Measurements from ENCODE around the gene ZBTB8B.

ZBTB8B gene

DNA sequence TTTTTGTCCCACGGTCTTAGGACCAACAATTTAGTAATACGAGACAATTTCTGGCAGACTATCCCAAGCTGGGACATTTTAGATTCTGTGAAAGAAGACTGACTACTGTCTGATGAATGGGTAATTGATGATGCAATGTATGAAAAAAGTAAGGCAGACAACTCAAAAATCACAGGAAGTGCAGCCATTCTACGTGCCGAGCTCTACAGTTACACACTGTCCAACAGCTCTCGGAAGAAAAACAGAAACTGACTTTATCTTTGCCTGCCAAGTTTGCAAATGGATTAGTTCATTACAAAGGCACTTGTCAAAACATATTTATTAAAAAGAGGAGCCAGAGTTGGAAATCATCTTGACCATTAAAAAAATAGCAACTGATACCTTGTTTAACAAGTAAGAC is 31.3 kb downstream of the ZBTB8B start:
- TF ChIP-seq, protein P1, sequence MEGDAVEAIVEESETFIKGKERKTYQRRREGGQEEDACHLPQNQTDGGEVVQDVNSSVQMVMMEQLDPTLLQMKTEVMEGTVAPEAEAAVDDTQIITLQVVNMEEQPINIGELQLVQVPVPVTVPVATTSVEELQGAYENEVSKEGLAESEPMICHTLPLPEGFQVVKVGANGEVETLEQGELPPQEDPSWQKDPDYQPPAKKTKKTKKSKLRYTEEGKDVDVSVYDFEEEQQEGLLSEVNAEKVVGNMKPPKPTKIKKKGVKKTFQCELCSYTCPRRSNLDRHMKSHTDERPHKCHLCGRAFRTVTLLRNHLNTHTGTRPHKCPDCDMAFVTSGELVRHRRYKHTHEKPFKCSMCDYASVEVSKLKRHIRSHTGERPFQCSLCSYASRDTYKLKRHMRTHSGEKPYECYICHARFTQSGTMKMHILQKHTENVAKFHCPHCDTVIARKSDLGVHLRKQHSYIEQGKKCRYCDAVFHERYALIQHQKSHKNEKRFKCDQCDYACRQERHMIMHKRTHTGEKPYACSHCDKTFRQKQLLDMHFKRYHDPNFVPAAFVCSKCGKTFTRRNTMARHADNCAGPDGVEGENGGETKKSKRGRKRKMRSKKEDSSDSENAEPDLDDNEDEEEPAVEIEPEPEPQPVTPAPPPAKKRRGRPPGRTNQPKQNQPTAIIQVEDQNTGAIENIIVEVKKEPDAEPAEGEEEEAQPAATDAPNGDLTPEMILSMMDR (IDR thresholded peaks at IDR 0.05; ENCODE audit: control insufficient read depth, extremely low read depth, insufficient read depth): no peak
- DNase-seq (ENCODE audit: low read depth): peak; percentile 46
- H3K4me3 ChIP-seq (ENCODE audit: low read depth, low read length): peak overlapping the region; percentile 11; the same call in 1 of the 2 replicates

DNA sequence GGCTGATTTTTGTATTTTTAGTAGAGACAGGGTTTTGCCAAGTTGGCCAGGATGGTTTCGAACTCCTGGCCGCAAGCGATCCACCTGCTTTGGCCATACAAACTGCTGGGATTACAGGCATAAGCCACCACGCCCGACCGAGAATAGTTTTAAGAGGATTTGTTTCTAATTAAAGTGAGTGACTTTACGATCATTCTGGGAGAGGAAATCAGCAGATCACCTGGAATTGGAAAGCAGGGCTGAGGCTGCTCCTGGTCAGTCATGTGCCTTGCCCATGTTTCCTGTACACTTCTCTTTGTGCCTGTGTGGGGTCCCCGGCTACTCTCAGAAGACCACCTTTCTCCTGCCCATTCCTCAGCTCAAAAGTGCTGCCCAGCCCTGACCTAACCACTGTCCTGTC is 33.9 kb downstream of the ZBTB8B start:
- H3K4me3 ChIP-seq (ENCODE audit: low read depth, low read length): no peak overlapping the region
- TF ChIP-seq, protein P1 (IDR thresholded peaks at IDR 0.05; ENCODE audit: control insufficient read depth, extremely low read depth, insufficient read depth): no peak
- DNase-seq (ENCODE audit: low read depth): no peak

DNA sequence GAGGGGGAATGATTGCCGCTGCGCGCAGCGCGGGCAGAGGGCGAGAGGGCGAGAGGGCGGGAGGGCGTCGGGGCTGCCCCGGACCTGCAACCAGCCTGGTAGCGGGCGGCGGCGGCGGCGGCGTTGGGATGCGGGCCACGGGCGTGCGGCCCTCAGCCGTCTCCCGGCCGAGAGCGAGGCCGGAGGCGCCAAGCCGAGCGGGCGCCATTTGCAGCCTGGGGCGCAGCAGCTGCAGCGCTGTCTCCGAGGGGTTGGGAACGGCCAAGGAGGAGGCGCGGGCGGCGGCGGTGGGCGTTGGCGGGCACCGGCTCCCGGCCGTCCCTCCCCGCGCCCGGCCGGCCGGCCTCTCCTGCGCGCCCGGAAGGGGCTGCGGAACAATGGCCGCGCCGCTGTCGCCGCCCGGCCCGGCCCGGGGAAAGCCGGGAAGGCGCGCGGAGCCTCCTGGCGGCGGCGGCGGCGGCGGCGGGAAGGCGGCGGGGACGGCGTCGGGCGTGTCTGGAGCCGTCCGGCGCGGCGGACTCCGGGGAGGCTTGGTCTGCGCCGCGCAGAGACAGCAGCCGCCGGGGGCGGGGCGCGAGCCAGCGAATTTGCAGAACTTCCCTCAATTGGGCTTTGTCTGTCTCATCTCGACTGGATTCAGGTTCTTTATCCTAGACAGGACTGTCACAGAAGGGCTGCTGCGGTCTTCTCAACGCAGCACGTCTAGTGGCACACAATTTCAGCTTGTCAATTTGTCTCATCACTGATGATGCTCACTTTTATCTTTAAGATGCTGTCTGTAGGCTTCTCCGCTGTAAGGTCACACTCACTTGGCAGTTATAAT is 35.7 kb downstream of the ZBTB8B start:
- H3K4me3 ChIP-seq (ENCODE audit: low read depth, low read length): peak overlapping the region; percentile 53
- no peak for DNase-seq (ENCODE audit: low read depth)
- TF ChIP-seq, protein P1 (IDR thresholded peaks at IDR 0.05; ENCODE audit: control insufficient read depth, extremely low read depth, insufficient read depth): peak; percentile 36

DNA sequence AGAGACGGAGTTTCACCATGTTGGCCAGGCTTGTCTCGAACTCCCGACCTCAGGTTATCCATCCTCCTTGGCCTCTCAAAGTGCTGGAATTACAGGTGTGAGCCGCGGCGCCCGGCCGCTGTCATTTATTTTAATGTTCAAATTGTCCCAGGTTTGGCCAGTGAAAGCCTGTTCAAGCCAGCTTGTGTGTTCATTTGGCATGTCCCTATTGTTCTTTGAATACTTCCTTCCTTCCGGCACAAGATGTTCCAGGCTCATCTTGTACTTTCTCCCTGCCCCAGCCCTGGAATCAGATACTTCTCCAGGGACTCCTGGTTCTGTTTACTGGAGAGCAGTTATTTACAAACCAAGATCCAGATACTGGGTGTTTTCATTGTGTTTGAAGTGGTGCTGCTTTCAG is 37.0 kb downstream of the ZBTB8B start:
- TF ChIP-seq, protein P1 (IDR thresholded peaks at IDR 0.05; ENCODE audit: control insufficient read depth, extremely low read depth, insufficient read depth): no peak
- peak; percentile 91 for DNase-seq (ENCODE audit: low read depth)
- H3K4me3 ChIP-seq (ENCODE audit: low read depth, low read length): no peak overlapping the region

DNA sequence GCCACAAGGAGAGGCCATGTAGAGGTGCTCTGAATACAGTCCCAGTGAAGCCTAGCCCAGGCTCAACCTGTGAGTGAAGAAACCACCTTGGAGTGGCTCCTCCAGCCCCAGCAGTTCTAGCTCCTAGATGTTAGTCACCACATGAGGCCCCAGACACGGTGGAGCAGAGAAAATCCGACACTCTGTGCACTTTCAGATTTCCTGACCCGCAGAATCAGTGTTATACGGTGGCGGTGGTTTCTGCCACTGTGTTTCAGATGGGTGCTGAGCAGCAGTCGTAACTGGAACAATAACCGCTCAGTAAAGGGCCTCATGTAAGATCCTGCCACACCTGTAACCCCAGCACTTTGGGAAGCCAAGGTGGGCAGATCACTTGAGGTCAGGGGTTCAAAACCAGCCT is 38.3 kb downstream of the ZBTB8B start:
- no peak overlapping the region for H3K4me3 ChIP-seq (ENCODE audit: low read depth, low read length)
- no peak for DNase-seq (ENCODE audit: low read depth)
- TF ChIP-seq, protein P1 (IDR thresholded peaks at IDR 0.05; ENCODE audit: control insufficient read depth, extremely low read depth, insufficient read depth): no peak

DNA sequence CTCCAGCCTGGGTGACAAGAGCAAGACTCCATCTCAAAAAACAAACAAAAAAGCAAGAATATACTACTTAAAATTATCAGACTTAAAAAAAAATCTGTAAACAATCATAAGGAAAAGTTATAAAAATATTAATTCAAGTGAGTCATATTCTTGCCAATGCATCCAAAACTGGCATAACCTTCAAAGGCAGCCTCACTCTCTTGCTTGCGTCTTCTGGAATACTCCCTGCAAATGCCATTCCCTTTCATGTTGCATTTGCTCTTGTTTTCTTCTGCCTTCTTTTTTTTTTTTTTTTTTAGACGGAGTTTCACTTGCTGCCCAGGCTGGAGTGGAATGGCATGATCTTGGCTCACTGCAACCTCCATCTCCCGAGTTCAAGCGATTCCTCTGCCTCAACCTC is 42.1 kb downstream of the ZBTB8B start:
- TF ChIP-seq, protein P1 (IDR thresholded peaks at IDR 0.05; ENCODE audit: control insufficient read depth, extremely low read depth, insufficient read depth): no peak
- no peak for DNase-seq (ENCODE audit: low read depth)
- no peak overlapping the region for H3K4me3 ChIP-seq (ENCODE audit: low read depth, low read length)

DNA sequence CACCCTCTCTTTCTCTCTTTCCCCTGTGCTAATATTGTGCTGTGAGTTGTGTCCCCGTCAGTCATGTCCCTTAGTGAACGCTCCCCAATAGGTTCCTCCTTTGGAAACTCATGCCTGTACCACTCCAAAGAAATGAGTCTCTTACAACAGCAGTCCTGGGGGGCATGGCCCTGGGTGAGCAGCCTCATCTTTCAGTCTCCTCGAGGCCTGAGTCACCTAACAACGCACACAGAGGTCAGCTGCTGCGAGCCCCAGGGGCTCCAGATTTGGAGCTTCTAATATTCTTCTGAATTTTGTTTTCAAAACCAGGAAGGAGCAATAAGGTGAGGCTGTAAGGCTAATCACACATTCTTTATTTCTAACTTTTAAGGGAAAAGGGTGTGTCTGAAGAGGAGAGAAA is 43.9 kb downstream of the ZBTB8B start:
- H3K4me3 ChIP-seq (ENCODE audit: low read depth, low read length): no peak overlapping the region
- TF ChIP-seq, protein P1 (IDR thresholded peaks at IDR 0.05; ENCODE audit: control insufficient read depth, extremely low read depth, insufficient read depth): no peak
- DNase-seq (ENCODE audit: low read depth): no peak
